NCI-H1417 (cell line): ENCODE measurements around the gene WNT4.

Experiments used
- DNase-seq, 3 experiments: peaks; one replicate each; lab custom pipeline; 2025; lab: John Stamatoyannopoulos, UW

WNT4 gene

DNA sequence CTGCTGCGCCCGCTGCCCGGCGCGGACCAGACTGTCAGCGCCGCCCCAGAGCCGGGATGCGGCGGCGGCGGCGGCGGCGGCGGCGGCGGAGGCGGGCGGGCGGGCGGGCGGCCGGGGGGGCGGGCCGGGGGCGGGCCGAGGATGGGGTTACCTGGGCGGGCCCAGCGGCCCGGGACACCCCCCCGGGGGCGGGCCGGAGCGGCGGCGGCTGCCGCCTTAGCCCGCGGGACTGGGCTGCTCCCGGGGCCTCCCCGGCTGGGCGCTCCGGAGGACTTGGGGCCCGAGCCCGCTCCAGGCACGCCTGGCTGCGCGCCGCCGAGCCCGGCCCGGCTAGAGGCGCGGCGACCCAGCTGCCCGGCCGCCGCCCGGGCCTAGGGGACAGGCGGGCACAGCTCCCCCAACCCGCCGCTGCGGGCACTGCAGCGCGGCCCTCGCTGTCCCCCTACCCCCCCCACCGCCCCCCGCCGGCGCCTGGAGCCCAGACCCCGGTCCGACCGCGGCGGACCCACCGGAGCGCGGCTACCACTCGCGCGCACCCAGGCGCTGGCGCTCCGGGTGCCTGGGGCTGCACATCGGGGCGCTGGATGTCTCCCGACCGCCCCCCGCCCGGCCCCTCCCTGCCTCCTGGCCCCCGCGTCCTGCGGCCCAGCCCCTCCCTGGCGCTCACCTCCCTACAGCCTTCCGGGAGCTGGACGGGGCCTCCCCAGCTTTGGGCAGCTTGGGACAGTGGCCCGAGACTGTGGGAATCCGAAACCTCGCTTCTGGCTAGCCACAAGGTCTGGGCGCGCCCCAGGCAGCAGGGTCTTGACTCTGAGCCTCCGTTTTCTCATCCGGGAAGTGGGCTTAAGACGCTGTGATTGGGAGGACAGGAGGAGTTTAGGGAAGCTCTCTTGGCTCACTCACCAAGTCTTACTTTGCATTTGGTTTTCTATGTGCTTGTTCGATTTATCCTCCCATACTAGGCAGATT lies at the start of gene WNT4:
Gene WNT4, minus strand, starts transcription at position 33 of the 969 bp plus-strand sequence. CDS start 175 bp downstream, outside the sequence.
- peak in 2 of 3 experiments; percentile 31 to 43 for DNase-seq

DNA sequence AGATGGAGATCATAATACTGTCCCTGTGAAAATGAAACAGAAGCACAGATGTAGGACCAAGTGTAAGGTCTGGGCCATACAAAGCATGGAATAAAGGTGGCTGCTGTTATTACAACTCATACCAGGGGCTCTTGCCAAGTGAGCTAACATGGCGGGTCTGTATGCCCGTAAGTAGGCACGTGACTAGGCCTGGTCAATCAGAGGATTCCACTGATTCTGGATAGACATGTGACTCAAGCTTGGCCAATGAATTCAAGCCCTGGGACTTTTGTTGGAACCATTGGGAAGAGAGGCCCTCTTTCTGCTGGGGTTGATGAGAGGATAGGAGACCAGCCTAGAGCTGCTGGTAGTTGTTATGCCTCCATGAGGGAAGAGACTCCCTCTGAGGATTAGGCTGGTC lies 47.8 kb upstream of the WNT4 start:
- no peak for DNase-seq

DNA sequence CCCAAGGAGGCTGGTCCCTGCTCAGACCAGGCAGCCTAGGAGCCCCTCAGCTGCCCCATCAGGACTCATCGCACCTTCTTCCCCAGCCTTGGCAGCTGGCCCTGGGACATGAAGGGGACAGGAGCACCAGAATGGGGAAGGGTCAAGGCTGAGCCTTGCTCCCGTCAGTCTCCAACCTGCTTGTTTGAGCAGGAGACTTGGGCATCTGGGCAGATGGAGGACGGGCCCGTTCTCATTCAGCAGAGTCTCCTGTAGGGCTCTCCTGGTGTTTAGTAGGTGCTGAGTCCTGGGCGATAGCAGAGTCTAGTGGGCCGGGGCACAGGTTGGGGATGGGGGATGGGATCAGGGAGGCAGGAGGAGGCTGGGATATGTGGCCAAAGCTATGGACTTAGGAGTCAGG lies 47.4 kb upstream of the WNT4 start:
- DNase-seq = no peak

DNA sequence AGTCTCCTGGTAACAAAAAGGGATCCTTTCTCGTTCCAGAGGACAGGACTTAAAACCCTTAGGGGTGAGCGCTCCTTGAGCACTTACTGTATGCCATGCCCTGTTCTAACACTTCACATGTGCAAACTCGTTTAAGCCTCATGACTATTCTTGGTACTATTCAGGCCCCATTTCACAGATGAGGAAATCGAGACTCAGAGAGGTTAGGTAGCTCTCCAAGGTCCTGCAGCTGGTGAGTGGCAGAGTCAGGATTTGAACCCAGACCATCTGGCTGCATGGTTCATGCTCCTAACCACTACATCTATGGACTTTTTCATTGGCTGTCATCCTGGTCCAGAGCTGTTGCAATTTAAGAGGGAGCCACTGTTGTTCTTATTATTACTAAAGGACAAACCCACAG lies 46.7 kb upstream of the WNT4 start:
- DNase-seq = no peak

DNA sequence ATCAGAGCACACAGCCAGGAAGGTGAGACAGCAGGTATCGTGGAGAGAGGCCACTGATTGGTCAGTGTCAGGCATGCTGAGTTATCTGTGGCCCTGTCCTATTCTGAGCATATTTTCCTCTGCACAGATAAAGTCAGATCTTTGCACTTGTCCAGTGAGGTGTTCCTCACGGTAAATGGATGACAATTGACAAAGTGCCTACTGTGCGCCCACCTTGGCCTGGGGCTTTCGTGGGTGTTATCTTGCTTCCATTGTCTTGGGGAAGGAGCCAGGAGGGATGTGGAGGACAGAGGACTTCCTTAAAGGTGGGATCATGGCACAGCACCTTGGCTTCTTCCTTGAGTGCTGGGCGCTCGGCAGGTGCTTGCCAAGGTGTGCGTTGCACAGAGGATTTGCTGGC lies 46.0 kb upstream of the WNT4 start:
- DNase-seq = no peak

DNA sequence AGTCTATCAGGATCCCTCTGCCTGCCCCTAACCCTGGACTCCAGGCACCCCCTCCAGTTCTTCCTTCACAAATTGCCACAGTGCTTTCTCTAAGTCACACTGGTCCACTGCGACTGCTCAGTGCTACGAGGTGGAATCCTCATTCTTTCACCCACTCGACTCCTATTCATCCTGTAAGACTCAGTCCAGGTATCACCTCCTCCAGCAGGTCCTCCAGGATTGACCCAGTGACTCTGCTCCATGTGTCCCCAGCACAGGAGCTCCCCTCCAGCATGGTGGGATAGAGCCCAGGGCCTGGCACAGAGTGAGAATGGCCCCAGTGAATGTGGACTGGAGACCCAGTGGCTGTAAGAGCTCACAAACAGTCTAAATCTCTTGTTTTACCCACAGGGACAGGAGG lies 45.5 kb upstream of the WNT4 start:
- no peak for DNase-seq

DNA sequence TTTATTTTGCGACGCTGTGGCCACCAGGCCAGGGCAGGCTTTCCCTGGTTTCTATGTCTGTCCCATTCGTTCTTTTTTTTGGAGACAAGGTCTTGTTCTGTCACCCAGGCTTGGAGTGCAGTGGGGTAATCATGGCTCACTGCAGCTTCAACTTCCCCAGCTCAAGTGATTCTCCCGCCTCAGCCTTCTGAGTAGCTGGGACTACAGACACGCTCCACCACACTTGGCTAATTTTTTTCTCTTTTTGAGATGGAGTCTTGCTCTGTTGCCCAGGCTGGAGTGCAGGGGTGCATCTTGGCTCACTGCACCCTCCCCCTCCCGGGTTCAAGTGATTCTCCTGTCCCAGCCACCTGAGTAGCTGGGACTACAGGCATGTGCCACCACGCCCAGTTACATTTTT lies 43.4 kb upstream of the WNT4 start:
- no peak for DNase-seq

DNA sequence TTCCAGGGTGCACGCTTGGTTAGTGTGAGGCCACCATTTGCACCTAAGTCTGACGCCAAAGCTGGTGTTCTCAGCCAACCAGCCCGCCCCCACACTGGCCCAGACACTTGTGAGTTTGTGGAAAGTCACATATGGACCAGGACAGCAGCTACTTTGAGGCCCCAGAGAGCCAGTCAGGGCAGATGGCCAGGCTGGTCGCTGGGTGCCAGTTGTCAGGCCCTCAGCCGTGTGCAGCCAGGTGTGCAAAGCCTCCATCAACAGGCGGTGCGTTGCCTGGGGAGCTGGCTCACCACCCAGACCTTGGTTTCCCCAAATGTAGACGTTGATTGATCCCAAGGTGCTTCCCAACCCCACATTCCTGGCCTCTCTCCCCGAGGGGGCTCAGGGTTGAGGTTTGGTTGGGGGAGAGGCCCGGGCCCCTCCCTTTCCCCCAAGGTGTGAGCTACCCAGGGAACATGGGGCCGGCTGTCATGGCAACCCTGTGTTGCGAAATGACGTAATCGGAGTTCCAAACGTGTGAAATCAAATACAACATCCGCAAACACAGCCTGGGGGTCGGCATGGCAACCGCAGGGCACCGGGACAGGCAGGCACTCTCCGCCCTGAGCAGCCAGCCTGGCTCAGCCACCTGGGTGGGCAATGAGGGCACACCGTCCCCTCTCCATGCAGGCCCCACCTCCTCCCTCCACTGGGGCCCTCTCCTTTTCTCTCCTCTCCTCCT lies 42.2 kb upstream of the WNT4 start:
- DNase-seq = peak; percentile 20 to 90 (median 81)

DNA sequence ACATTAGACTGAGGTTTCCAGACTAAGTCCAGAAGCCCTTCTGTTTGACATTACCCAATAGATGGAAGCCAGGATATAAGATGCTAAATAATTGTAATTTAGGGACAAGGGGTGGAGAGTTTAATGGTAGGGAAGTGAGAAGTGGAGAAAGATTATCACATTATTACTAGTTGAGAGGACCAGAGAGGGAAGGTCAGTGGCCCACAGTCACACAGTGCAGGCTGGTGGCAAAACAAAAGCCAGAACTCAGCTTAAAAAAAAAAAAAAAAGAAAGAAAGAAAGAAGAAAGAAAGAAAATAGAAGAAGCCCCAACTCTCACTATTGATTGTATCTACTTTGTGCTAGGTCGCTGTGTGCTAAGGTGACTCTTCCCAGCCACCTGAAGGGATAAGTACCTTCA lies 41.6 kb upstream of the WNT4 start:
- DNase-seq = no peak

DNA sequence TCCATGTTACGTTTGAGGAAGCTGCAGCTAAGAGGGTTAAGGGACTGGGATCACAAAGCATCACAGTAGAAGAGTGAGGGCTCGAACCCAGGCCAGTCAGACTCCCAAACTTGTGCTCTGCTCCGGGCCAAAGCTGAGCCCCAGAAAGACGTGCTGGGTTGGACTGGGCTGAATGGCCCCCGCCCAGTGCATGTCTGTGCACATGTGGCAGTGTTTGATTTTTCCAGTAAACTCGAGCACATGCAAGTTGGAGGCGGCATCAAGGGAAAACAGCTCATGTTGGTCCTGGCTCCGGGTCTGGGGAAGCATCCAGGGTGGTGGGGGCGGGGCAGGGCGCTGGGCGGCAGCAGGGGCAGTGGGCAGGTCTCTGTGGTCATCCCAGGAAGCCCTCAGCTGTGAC lies 39.8 kb upstream of the WNT4 start:
- no peak for DNase-seq

DNA sequence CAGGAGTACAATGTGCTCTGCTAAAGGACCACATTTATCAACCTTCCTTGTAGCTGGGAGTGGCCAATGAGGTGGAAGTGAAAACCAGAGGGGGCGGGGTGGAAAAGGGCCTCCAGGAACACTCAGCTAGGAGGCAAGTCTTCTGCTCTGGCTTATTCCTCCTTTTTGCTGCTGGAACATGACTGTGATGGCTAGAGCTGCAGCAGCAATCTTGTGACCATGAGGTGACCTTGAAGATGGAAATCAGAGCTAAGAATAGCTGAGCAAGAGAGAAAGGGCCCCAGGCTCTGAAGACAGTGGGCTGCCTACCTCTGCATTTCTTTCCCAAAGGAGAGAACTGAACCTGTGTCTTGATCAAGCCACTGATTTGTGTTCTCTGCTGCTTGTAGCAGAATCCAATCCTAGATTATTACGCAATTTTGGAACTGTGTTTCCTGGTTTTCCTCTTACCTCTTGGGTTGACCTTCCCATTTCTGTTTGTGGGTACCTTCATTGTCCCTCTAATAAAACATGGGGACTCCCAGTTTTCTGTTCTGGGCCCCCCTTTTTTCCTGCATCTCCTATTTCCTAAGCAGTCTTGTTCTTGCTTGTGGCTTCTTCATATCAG lies 36.4 kb upstream of the WNT4 start:
- DNase-seq = no peak

DNA sequence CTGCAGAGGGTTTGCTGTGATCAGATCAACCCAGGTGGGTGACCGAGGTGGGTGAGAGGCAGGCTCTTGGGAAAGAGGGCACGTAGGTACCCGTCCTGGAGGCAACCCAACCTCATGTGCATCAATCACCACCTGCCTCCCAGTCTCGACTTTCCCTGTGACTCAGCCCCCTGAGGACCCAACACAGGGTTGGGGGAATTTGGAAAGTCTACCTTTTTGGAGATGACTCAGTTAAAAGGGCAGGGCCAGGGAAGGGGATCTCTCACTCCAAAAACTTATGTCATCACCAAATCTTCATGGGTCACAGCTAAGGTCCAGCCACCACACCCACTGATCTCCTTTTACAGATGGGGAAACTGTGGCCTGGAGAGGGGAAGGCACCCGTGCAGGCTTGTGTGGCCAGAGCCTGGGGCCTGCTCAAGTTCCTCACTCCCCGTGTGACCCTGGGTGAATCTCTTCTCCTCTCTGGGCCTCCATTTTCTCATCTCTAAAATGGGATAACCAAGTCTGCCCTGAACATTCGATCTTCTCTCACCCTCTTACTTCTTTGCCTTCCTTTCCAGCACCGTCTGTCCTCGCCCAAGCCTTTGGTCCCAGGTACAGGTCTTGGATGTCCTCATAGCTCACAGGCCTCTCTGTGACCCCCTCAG lies 34.6 kb upstream of the WNT4 start:
- no peak for DNase-seq

DNA sequence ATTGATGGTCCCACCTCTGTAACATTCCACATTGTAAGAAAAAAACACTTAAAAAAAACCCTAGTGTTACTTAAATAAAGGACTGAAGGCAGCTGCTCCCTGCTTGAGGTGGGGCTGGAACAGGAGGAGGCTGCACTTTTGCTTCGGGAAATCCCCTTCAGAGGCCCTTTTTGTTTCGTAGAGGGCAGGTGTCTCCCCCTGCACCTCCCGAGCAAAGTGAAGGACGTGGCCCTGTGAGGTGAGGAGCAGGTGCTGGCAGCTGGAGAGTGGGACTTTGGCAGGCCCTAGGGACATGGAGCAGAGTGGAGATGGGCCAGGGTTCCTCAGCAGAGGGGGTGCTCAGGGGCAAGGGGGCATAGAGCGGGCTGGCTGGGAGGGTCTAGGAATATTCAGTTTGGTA lies 33.4 kb upstream of the WNT4 start:
- DNase-seq = peak in 2 of 3 experiments; percentile 12 to 45

DNA sequence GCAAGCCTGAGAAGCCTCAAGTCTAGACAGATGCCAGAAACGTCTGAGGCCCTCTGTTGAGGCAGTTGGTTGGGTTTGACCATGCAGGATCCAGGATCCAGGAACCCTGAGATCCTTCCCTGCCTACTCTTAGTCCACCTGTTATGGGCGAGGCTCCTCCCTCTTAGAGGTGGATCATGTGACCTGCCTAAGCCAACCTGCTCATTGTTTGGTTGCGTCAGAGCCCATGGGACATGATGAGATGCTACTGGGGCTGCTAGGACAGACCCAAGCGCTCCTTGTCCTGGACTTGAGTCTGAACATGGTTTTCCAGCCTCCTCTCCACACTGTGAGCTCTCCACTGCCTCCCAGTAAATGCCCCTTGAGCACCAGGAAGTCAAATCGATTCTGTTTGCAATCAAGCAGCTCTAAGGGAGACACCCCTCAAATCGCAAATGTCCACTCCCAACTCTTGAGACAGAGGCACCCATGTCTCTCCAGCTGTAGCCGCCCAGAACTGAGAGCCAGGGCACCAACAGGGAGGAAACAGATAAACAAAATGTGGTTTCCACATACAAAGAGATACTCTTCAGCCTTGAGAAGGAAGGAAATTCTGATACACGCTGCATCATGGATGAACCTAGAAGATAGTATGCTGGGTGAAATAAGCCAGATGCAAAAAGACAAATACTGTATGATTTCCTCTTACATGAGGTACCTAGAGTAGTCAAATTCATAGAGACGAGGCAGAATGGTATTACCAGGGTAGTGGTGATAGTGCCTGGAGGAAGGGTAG lies 31.7 kb upstream of the WNT4 start:
- DNase-seq = no peak

DNA sequence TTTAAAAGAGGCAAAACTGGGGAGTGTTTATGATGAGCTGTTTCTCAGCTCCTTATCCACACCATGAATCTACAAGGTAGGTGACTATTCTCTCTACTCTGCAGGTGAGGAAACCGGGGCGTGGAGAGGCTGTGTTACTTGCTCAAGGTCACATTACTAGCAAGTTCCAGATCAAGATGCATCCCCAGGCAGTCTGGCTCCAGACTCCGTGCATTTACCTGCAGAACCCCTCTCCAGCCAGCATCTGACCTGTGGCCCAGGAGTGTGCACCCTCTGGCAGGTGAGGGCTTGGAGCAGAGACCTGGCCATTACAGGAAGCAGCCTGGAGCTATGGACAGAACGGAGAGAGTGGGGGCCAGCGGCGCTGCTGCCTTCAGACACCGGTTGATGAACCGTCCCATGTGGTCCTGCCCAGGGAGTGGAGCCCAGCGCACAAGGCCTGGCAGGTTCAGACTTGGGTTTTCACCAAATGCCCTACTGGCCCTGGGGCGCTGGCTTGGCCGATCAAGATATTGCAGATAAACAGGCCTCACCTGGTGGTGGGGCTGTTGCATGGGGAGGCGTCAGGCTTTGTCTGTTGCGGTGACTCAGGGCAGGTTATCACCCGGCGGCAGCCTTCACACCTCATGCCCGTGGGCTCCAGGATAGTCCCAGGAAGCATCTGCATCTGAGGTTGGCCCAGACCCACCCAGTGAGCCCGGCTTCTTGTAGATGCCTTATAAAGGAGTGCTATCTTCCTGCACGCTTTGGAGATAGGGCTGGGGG lies 29.2 kb upstream of the WNT4 start:
- DNase-seq = no peak

DNA sequence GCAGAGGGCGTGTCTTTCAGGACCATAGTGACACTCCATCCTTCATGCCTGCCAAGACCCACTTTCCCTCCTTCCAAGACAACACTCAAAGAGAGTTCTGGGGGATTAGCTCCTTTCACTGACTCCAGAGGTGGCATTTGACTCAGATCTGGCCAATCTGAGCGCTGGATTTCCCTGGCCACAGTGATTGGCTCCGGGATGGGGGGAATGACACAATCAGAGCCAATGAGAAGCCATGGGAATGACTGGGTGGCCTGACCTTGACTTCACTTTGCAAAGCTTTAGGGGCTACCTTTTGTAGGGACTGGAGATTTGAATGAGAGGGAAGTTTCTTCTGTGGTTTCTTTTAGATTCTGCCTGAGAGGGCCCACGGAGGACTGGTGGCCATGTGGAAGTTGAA lies 26.9 kb upstream of the WNT4 start:
- DNase-seq = no peak

DNA sequence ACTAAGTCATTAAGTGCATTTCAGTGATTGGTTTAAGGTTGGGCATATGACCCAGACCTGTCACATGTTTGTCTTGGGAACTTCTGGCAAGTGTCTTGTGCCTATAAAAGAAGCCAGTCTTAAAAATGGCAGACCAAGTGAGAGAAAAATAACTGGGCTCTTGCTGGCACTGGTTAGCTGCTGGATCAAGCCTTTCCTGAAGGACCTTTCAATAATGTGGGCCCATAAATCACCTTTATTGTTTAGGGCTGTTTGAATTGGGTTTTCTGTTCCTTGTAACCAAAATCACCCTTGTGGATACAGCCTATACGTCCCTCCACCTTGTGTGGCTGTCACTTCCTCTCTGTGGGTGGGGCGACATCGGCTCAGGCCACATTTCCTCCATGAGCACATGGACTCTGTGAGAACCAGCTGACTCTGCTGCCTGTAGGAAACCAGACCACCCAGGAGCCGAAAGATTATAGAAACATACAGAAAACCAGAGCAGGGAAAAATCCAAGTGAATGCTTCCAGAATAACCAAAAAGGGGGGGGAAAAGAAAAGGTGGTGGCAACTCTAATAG lies 25.6 kb upstream of the WNT4 start:
- no peak for DNase-seq

DNA sequence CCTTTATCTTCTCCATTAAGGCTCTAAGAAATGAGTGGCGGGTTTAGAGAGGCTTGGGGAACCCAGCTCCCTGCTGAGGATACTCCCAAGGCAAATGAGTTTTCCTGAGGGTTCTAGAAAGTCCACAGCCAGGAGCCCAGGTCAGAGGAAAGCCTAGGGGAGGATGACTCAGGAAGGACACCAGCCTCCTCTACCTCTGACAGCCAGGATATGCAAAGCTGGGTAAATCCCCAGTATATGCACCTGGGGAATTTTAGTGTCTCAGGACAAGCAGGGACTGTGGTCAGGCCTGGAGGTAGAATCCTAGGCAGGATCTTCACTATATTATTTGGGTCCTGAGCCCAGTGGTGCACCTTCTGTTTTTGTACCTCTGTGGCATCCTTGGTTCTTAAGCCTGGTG lies 23.5 kb upstream of the WNT4 start:
- no peak for DNase-seq

DNA sequence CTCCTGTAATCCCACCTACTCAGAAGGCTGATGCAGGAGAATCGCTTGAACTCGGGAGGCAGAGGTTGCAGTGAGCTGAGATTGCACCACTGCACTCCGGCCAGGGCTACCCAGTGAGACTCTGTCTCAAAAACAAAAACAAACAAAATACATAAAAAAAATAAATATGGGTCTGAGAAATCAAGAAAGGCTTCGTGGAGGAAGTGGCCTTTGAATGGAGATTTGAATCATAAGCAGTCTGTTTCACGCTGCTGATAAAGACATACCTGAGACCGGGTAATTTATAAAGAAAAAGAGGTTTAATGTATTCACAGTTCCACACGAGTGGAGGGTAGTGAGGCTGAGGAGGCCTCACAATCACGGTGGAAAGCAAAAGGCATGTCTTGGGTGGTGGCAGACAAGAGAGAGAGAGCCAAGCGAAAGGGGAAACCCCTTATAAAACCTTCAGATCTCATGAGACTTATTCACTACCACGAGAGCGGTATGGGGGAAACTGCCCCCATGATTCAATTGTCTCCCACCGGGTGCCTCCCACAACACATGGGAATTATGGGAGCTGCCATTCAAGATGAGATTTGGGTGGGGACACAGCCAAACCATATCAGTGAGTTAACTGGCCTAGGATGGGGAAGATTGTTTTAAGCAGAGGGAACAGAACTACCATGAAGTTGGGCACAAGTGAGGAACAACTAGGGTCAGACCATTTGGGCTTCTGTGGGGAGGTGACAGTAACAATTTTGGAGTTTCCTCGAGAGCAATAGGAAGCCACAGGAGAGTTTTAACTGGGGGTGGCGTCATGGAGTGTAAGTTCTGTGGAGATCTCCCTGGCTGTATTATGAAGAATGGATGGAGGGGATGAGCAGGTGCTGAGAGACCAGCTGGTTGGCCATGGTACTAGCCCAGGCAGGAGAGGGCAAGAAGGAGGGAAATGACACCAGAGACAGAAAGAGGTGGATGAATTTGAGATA lies 22.2 kb upstream of the WNT4 start:
- no peak for DNase-seq
